GM12878 (cell line): ENCODE measurements around the gene PITPNM3.

Experiments
- CEBPB ChIP-seq, 2 experiments: fragments of 150-350 bp in 1 of 2; IDR thresholded peaks; 2 replicates each; pipeline ENCODE4 v1.6.1; 2012 to 2014; ENCODE audit warnings: low read depth in 2 of 2, low read length in 2 of 2, borderline replicate concordance in 1 of 2, inconsistent platforms in 1 of 2
- CTCF ChIP-seq, 3 experiments: IDR thresholded peaks in 2 of 3; conservative IDR thresholded peaks in 1 of 3; 2 replicates each; pipeline ENCODE4 v1.5.1; 2011; ENCODE audit warnings: low read depth in 3 of 3, low read length in 3 of 3, mild to moderate bottlenecking in 3 of 3, control low read depth in 2 of 3, moderate library complexity in 2 of 3, inconsistent platforms in 1 of 3, mixed read lengths in 1 of 3; ENCODE audit not compliant: control insufficient read depth in 2 of 3, insufficient read depth in 1 of 3; ENCODE audit errors: extremely low read depth in 1 of 3
- EZH2 ChIP-seq: IDR thresholded peaks from 2 replicates; pipeline ENCODE4 v1.6.1; 2012; ENCODE audit warnings: low read depth, mild to moderate bottlenecking, control low read depth, inconsistent platforms, low read length, borderline replicate concordance; ENCODE audit not compliant: control insufficient read depth
- PBX3 ChIP-seq: IDR thresholded peaks from 2 replicates; pipeline ENCODE4 v1.6.1; 2011; ENCODE audit warnings: mild to moderate bottlenecking, low read depth, low read length, moderate library complexity; ENCODE audit not compliant: insufficient replicate concordance
- POLR2AphosphoS5 ChIP-seq: IDR thresholded peaks from 2 replicates; pipeline ENCODE4 v1.6.1; 2011; ENCODE audit warnings: mild to moderate bottlenecking, low read length, inconsistent platforms
- SRF ChIP-seq, 2 experiments: IDR thresholded peaks; 2 replicates each; pipeline ENCODE4 v1.6.1; 2011; ENCODE audit warnings: low read depth in 2 of 2, low read length in 2 of 2, mild to moderate bottlenecking in 1 of 2, moderate library complexity in 1 of 2
- YBX1 ChIP-seq: fragments of 450-650 bp; IDR thresholded peaks from 2 replicates; pipeline ENCODE4 v1.6.1; 2016; ENCODE audit warnings: antibody characterized with exemption
- ZNF274 ChIP-seq: IDR thresholded peaks from one replicate; pipeline ENCODE4 v1.8.0; 2011; ENCODE audit not compliant: insufficient read length, insufficient read depth
- ZNF622 ChIP-seq: fragments of 450-650 bp; IDR thresholded peaks from 2 replicates; pipeline ENCODE4 v1.6.1; 2017; ENCODE audit warnings: mild to moderate bottlenecking, inconsistent platforms

GRCh38 chr17:6596081-6596480 lies 39.7 kb upstream of the PITPNM3 start:
- TF ChIP-seq SRF (IDR thresholded peaks at IDR 0.05; ENCODE audit: low read depth in 2 of 2, low read length in 2 of 2) (no peak), POLR2AphosphoS5 (no peak), YBX1 (no peak), CTCF (IDR thresholded peaks at IDR 0.05 in 2 of 3, conservative IDR thresholded peaks at IDR 0.05 in 1 of 3; ENCODE audit: control insufficient read depth in 2 of 3, extremely low read depth in 1 of 3, insufficient read depth in 1 of 3, low read depth in 3 of 3, low read length in 3 of 3) (no peak), EZH2 (no peak), PBX3 (no peak), ZNF622 (no peak), CEBPB (IDR thresholded peaks at IDR 0.05; ENCODE audit: borderline replicate concordance in 1 of 2, low read depth in 2 of 2, low read length in 2 of 2) (no peak), ZNF274 (no peak)
